Stromal cell of bone marrow (primary cell): ENCODE results near the gene TSPYL2.

ENCODE experiments used
- DNase-seq: peaks from one replicate; pipeline ENCODE4 v3.0.0-alpha.2; 2012; ENCODE audit warnings: low read depth

Gene TSPYL2

DNA sequence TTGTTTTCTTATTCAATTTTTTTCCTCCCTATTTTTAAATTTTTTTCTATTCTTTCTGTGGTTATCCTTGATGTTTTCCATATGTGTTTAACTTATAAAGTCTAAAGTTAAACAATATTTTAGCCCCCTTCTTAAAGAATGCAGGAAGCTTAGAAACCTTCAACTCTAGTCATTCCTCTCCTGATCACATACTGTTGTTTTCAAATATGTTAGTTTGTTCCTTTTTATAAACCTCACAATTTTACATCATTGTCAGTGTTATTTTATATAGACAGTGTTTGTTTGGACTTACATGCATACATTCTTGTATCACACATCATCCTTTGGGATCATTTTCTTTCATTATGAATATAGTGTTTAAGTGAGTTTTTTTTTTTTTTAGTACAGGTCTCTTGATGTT, 43.3 kb downstream of the TSPYL2 start:
- DNase-seq, result no peak

DNA sequence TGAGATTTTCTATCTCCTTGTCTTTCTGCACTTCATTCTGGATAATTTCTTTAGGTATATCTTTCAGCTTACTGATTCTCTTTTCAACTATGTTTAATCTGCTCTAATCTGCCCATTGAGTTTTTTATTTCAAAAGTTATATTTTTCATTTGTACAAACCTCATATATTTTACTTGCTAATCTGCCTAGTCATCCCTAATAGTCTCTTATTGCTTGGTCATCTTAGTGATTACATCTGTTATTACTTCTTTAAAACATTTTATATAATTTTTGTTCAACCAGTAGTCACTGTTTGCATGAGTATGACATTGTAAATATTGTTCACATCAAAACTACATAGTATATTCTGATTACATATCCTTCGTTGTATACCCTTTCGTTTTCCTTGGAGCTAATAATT, 44.2 kb downstream of the TSPYL2 start:
- DNase-seq, result no peak

DNA sequence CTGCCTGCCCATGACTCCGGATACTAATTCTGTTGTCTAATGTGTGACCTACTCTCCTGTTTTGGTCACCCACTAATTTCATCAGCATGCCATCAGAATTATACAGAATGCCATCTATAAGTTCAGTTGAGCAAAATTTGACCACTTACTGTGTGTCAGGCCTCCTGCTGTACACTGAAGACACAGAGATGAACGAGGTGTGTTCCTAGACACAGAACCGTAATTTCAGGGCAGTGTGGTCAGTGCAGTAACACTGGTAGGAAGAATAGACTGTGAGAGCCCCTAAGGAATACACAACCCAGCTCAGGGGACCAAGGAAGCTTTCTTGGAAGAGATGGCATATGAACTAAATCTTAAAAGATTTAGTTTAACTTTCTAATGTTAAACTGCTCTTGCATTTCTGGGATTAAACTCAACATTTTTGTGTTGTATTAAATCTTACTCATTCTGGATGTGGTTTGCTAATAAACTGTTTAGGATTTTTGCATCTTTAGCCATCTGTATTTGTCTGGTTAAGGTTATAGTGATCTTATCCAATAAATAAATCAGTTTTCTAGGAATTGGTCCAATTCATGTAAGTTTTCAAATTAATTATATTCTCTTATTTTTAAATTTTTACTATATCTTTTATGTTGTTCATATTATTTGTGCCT, 46.1 kb downstream of the TSPYL2 start:
- DNase-seq, result no peak

DNA sequence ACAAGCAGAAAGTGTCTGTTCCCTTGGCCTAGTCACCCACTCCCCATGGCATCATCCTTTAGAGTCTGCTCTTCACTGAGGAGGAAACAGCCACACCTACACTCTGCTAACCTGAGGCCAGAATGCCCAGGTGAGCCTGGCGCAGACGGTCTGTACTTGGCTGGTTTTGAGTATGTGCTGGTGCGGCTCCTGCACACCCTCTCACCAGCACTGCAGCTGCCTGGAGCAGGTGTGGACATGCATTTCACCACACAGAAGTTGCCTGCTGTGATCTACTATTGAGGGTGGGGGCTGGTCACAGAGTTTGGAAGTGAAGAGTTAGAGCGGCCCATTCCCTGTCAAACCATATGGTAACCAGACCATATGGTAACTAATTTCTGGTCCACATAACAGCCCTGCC, 51.2 kb downstream of the TSPYL2 start:
- DNase-seq, result no peak

DNA sequence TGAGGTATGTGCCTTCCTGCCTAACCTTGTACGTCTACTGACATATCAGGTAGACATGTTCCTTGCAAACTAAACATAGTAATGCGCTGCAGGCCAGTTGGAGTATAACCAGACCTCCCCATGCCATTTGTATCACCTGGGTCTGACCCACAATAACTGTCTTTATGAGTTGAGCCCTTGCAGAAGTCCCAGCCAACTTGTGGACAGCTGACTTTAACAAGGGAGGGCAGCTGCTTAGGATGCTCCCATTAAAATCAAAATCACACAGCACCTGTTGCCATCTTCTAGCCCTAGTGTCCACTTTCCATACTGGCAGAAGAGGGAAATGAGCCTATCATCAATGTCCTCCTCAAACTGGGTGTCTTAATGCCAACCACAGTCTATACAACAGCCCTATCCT, 53.4 kb downstream of the TSPYL2 start:
- no peak for DNase-seq
